ENCODE results near the gene PLA2G4A.

DNA sequence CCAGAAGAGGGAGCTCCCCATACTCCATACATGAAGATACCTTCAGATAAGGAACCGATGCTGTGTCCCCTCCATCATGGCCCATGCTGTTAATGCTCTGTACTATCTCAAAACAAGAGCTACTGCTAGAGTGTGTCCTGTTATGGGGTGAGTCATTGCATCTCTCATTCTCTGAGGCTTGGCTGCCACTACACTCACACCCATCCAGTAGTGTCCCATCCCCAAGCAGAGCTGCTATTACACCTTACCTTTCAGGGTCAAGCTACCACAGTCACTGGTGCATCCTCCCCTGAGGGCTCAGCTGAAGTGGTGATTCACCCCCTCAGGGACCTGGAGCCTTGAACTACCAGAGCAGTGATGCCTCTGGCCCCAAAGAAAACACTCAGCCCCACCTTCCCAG lies 198.5 kb downstream of the PLA2G4A start:
- TF ChIP-seq, protein P1, sequence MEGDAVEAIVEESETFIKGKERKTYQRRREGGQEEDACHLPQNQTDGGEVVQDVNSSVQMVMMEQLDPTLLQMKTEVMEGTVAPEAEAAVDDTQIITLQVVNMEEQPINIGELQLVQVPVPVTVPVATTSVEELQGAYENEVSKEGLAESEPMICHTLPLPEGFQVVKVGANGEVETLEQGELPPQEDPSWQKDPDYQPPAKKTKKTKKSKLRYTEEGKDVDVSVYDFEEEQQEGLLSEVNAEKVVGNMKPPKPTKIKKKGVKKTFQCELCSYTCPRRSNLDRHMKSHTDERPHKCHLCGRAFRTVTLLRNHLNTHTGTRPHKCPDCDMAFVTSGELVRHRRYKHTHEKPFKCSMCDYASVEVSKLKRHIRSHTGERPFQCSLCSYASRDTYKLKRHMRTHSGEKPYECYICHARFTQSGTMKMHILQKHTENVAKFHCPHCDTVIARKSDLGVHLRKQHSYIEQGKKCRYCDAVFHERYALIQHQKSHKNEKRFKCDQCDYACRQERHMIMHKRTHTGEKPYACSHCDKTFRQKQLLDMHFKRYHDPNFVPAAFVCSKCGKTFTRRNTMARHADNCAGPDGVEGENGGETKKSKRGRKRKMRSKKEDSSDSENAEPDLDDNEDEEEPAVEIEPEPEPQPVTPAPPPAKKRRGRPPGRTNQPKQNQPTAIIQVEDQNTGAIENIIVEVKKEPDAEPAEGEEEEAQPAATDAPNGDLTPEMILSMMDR (IDR thresholded peaks at IDR 0.05) = no peak
- TF ChIP-seq POLR2A (IDR thresholded peaks at IDR 0.05) = no peak

Measured in esophagus squamous epithelium (tissue), 4 donors.